HepG2 (cell line): ENCODE data around the gene RPS6KA2. TPM values are rescaled to one million over a fixed set of nuclear protein-coding genes. Genes with fewer than 3 reads are reported as not detected.

Experiments used
- ATAC-seq: fragments of 200-7000 bp; cut with Tn5 transposase; 3 replicates; pipeline ENCODE4 v1.9.1; 2020; ENCODE audit warnings: mild to moderate bottlenecking, moderate library complexity
- BruUV-seq: library from RNA; stranded (reverse); fragments of 400-500 nt; replicated peaks from 2 replicates; lab custom pipeline; 2021; lab: Mats Ljungman, UMichigan
- CTCF ChIA-PET: fragments of 300-600 bp; formaldehyde crosslinking; extraction: SDS; loops from one replicate; lab custom pipeline; 2021; ENCODE audit warnings: low total read pairs, inconsistent platforms, low intra/inter-chr PET ratio; lab: Yijun Ruan, JAX
- POLR2A ChIA-PET: fragments of 350-600 bp; sonication (Branson Sonifier 250); formaldehyde crosslinking; loops from one replicate; lab custom pipeline; 2020; ENCODE audit warnings: antibody characterized with exemption, inconsistent platforms; lab: Yijun Ruan, JAX
- DNase-seq: peaks from one replicate; pipeline ENCODE4 v3.0.0-alpha.2; 2015; ENCODE audit warnings: low spot score
- FAIRE-seq: peaks from 3 replicates; lab custom pipeline; 2011; peaks lifted over from hg19 to GRCh38; lab: Jason Lieb, UNC
- H2AFZ ChIP-seq: one replicate; pipeline ENCODE4 v1.6.1; 2011; ENCODE audit warnings: low read length, inconsistent platforms
- H3K27ac ChIP-seq: fragments of 300-600 bp; 3 replicates; pipeline ENCODE4 v1.8.0; 2011; ENCODE audit warnings: mixed run types, mild to moderate bottlenecking, mixed read lengths, low read length, inconsistent platforms; ENCODE audit not compliant: insufficient read depth; ENCODE audit errors: extremely low read length
- H3K27me3 ChIP-seq, 2 experiments: fragments of 200-600 bp in 1 of 2; 2 replicates in 1 of 2; 3 replicates in 1 of 2; pipeline versions ENCODE4 v1.6.0 to v1.8.0; 2011; ENCODE audit warnings: low read length in 2 of 2, mild to moderate bottlenecking in 2 of 2, moderate library complexity in 2 of 2, inconsistent platforms in 1 of 2; ENCODE audit not compliant: insufficient read depth in 2 of 2, control insufficient read depth in 1 of 2
- H3K36me3 ChIP-seq, 2 experiments: fragments of 200-600 bp in 1 of 2; replicated peaks in 1 of 2; 2 replicates in 1 of 2; 3 replicates in 1 of 2; pipeline versions ENCODE4 v1.5.1 to v1.8.0; 2011; ENCODE audit warnings: low read length in 2 of 2, inconsistent platforms in 1 of 2; ENCODE audit not compliant: insufficient read depth in 2 of 2, control insufficient read depth in 1 of 2
- H3K4me1 ChIP-seq: 2 replicates; pipeline ENCODE4 v1.5.1; 2012; ENCODE audit warnings: low read length, inconsistent platforms; ENCODE audit not compliant: insufficient read depth
- H3K4me2 ChIP-seq: 2 replicates; pipeline ENCODE4 v1.6.0; 2011; ENCODE audit warnings: low read depth, low read length, inconsistent platforms
- H3K4me3 ChIP-seq, 3 experiments: fragments of 200-600 bp in 1 of 3; sonication (generic), shearing (Covaris generic) in 1 of 3; replicated peaks in 1 of 3; 2 replicates each; pipeline ENCODE4 v1.5.1; 2011 to 2016; ENCODE audit warnings: low read length in 3 of 3, inconsistent platforms in 2 of 3, low read depth in 2 of 3, mild to moderate bottlenecking in 2 of 3, control low read depth in 1 of 3, mixed read lengths in 1 of 3; ENCODE audit not compliant: insufficient read depth in 1 of 3
- H3K79me2 ChIP-seq: one replicate; pipeline ENCODE4 v1.6.1; 2011; ENCODE audit warnings: low read length, inconsistent platforms; ENCODE audit not compliant: insufficient read depth
- H3K9ac ChIP-seq: 2 replicates; pipeline ENCODE4 v1.6.0; 2011; ENCODE audit warnings: mild to moderate bottlenecking, low read depth, low read length, inconsistent platforms; ENCODE audit not compliant: insufficient read depth
- H3K9me3 ChIP-seq: 2 replicates; pipeline ENCODE4 v1.5.1; 2012; ENCODE audit warnings: mild to moderate bottlenecking, low read length
- H4K20me1 ChIP-seq: 2 replicates; pipeline ENCODE4 v1.6.0; 2011; ENCODE audit warnings: inconsistent platforms, mild to moderate bottlenecking, low read length, moderate library complexity; ENCODE audit not compliant: insufficient read depth
- ATF4 ChIP-seq, 2 experiments: fragments of 450-650 bp in 1 of 2; sonication (generic) in 1 of 2; formaldehyde crosslinking; IDR thresholded peaks; 2 replicates each; pipeline versions ENCODE4 v1.5.0 to v1.8.0; 2020 to 2022; ENCODE audit warnings: mild to moderate bottlenecking in 1 of 2, missing genetic modification reagents in 1 of 2
- NR2F1 ChIP-seq, 2 experiments: fragments of 450-650 bp in 1 of 2; formaldehyde crosslinking in 1 of 2; IDR thresholded peaks; 2 replicates each; pipeline versions ENCODE4 v1.5.0 to v1.6.1; 2016 to 2020; ENCODE audit warnings: mild to moderate bottlenecking in 1 of 2, missing compliant biosample characterization in 1 of 2, missing genetic modification reagents in 1 of 2, moderate library complexity in 1 of 2
- SAP130 ChIP-seq: IDR thresholded peaks from 2 replicates; pipeline ENCODE4 v1.6.1; 2016; ENCODE audit warnings: low read depth
- TAF15 ChIP-seq: fragments of 200-400 bp; formaldehyde crosslinking; IDR thresholded peaks from one replicate; pipeline ENCODE4 v1.6.1; 2018; ENCODE audit warnings: mild to moderate bottlenecking, low read depth, low read length; ENCODE audit not compliant: poor library complexity, severe bottlenecking
- ZNF121 ChIP-seq: sonication (generic); formaldehyde crosslinking; IDR thresholded peaks from 2 replicates; pipeline ENCODE4 v1.5.0; 2020; ENCODE audit warnings: mild to moderate bottlenecking, missing genetic modification reagents
- ZNF34 ChIP-seq: sonication (generic); formaldehyde crosslinking; IDR thresholded peaks from 2 replicates; pipeline ENCODE4 v1.4.0; 2020; ENCODE audit warnings: mild to moderate bottlenecking, missing genetic modification reagents, borderline replicate concordance
- ZNF460 ChIP-seq: sonication (generic); formaldehyde crosslinking; IDR thresholded peaks from 2 replicates; pipeline ENCODE4 v1.5.1; 2020; ENCODE audit warnings: missing genetic modification reagents, mild to moderate bottlenecking, borderline replicate concordance
- WGBS: methylation state at CpG from one replicate; pipeline ENCODE4 v1.1.6; 2017; ENCODE audit warnings: low lambda C conversion rate; 5-methylcytosine and 5-hydroxymethylcytosine counted together
- in situ Hi-C: cut with HindIII; loops from 2 replicates; pipeline ENCODE4 v1.10.0; 2017; ENCODE audit warnings: low pct_unique_long_range_greater_than_20kb; ENCODE audit not compliant: extremely low pct_ligation_motif_present
- intact Hi-C: fragments of 100-400 bp; cut with micrococcal nuclease; formaldehyde crosslinking; loops from one replicate; pipeline ENCODE4 v1.10.0; 2022; ENCODE audit not compliant: unreplicated experiment
- polyA plus RNA-seq, 8 experiments: library from polyadenylated mRNA; depleted of rRNA in 3 of 8; stranded (reverse) in 7 of 8; unstranded in 1 of 8; fragments of >200 nt; fragmentation: Illumina TruSeq in 4 of 8; extraction: Trizol in 4 of 8; gene quantifications; 2 replicates each; pipeline versions ENCODE4 v1.2.1 to v1.2.3, GENCODE V29; 2011 to 2016; ENCODE audit warnings: low read depth in 4 of 8, missing spikeins in 1 of 8, mixed read lengths in 1 of 8; ENCODE audit not compliant: insufficient read depth in 1 of 8
- total RNA-seq, 5 experiments: library from RNA; depleted of rRNA; stranded (reverse); fragments of >200 nt; fragmentation: Illumina TruSeq; extraction: Trizol; gene quantifications; 2 replicates each; pipeline ENCODE4 v1.2.3, GENCODE V29; 2016; ENCODE audit warnings: low read depth in 1 of 5

RPS6KA2 gene
- total and polyA plus RNA-seq, 2 of the 13 experiments (the other 11 are each of a cell fraction or from before 2014, with no cell fraction given) = 0.22 to 0.38 TPM

- BruUV-seq = no TSS peak
- no peak for ATAC-seq
- WGBS = 97% methylated on average over 1 of the region's 1 CpG
- TF ChIP-seq ZNF34 (CRISPR knock-in tag) (0 out of 2 replicates have a peak, but pooled peaks have one; percentile 32), SAP130 (CRISPR knock-in tag) (no peak), ATF4 (CRISPR knock-in tag; IDR thresholded peaks at IDR 0.05) (no peak; a peak in 1 of 4 replicates)
- H3K79me2 ChIP-seq = peaks cover 50% of the 10 kb centered on the region
- CTCF ChIA-PET = no interaction called here
- intact Hi-C loops (no loop called here), in situ Hi-C loops (no loop called here)
- H3K36me3 ChIP-seq = peaks cover 1 to 6% of the 10 kb centered on the region in 2 experiments; a peak in 3 of 5 replicates
- H2AFZ ChIP-seq = no peak overlapping the region
- no peak overlapping the region for H3K4me3 ChIP-seq
- no peak overlapping the region for H3K4me2 ChIP-seq
- FAIRE-seq = no peak
- no peak overlapping the region for H3K9ac ChIP-seq
- no peaks in the 10 kb centered on the region for H4K20me1 ChIP-seq
- no peak for DNase-seq
- H3K4me1 ChIP-seq = peaks cover 24% of the 10 kb centered on the region
- H3K9me3 ChIP-seq = no peaks in the 10 kb centered on the region
- H3K27me3 ChIP-seq = no peaks in the 10 kb centered on the region
- POLR2A ChIA-PET = no interaction called here
- H3K27ac ChIP-seq = no peak overlapping the region
Observed at GRCh38 chr6:166375013-166375412, 252.0 kb downstream of the RPS6KA2 start.

- no peak for DNase-seq
- Histone ChIP-seq H3K9me3 (no peaks in the 10 kb centered on the region), H3K36me3 (peaks cover 6 to 25% of the 10 kb centered on the region in 2 experiments), H3K4me2 (no peak overlapping the region), H3K4me3 (no peak overlapping the region), H3K27me3 (no peaks in the 10 kb centered on the region), H3K9ac (no peak overlapping the region), H3K79me2 (peaks cover 15% of the 10 kb centered on the region), H3K27ac (no peak overlapping the region), H4K20me1 (no peaks in the 10 kb centered on the region), H3K4me1 (peaks cover 13% of the 10 kb centered on the region), H2AFZ (no peak overlapping the region)
- no peak for FAIRE-seq
- no peak for TF ChIP-seq ZNF460 (CRISPR knock-in tag)
- no peak for TF ChIP-seq NR2F1 (CRISPR knock-in tag; IDR thresholded peaks at IDR 0.05)
- TF ChIP-seq ZNF121 = 0 out of 2 replicates have a peak, but pooled peaks have one; percentile 34
- no peak for TF ChIP-seq TAF15
- no TSS peak for BruUV-seq
- in situ Hi-C loops = loop anchor here (5.0 kb wide), 1 partner anchor 38 kb away; no protein-coding TSS in a partner anchor
- intact Hi-C loops = no loop called here
- ATAC-seq = no peak
- CTCF ChIA-PET = no interaction called here
- WGBS = 98% methylated on average over 3 of the region's 3 CpGs
- POLR2A ChIA-PET = interaction anchor here (0.8 kb wide), 1 partner anchor 9 kb away, joined by 3 read pairs; no protein-coding TSS in a partner anchor
Observed at GRCh38 chr6:166370489-166370888, 256.6 kb downstream of the RPS6KA2 start.
